GM23338 (cell line): ENCODE results near the gene NELFB.

ENCODE experiments used
- CREB1 ChIP-seq: fragments of 250-450 bp; sonication (Bioruptor Pico); IDR thresholded peaks from 2 replicates; pipeline ENCODE4 v1.5.0; 2020; ENCODE audit warnings: low read depth, mild to moderate bottlenecking, moderate library complexity
- CTCF ChIP-seq, 2 experiments: fragments of 200-600 bp in 1 of 2; sonication (generic) in 1 of 2; conservative IDR thresholded peaks; 2 replicates each; pipeline versions ENCODE4 v1.5.1 to v1.6.1; 2016 to 2017; ENCODE audit warnings: antibody characterized with exemption in 2 of 2, low read depth in 2 of 2, mild to moderate bottlenecking in 2 of 2, moderate library complexity in 1 of 2
- EZH2 ChIP-seq: fragments of 200-600 bp; sonication (generic); IDR thresholded peaks from one replicate; pipeline ENCODE4 v1.8.0; 2017; ENCODE audit warnings: antibody characterized with exemption, mild to moderate bottlenecking, low read depth; ENCODE audit not compliant: unreplicated experiment
- EZH2phosphoT487 ChIP-seq: fragments of 200-600 bp; sonication (generic); IDR thresholded peaks from one replicate; pipeline ENCODE4 v1.8.1; 2018; ENCODE audit warnings: antibody characterized with exemption; ENCODE audit not compliant: unreplicated experiment
- JUNB ChIP-seq: IDR thresholded peaks from one replicate; pipeline ENCODE4 v1.6.1; 2016; ENCODE audit warnings: antibody characterized with exemption; ENCODE audit not compliant: unreplicated experiment
- NANOG ChIP-seq: IDR thresholded peaks from 2 replicates; pipeline ENCODE4 v1.6.1; 2016; ENCODE audit warnings: antibody characterized with exemption, borderline replicate concordance
- POLR2AphosphoS5 ChIP-seq: IDR thresholded peaks from 2 replicates; pipeline ENCODE4 v1.6.1; 2016; ENCODE audit warnings: antibody characterized with exemption, low read depth
- REST ChIP-seq: IDR thresholded peaks from one replicate; pipeline ENCODE4 v1.6.1; 2018; ENCODE audit warnings: antibody characterized with exemption; ENCODE audit not compliant: unreplicated experiment
- STAT1 ChIP-seq: IDR thresholded peaks from one replicate; pipeline ENCODE4 v1.6.1; 2016; ENCODE audit warnings: antibody characterized with exemption; ENCODE audit not compliant: unreplicated experiment
- ZNF114 ChIP-seq: fragments of 250-450 bp; sonication (Bioruptor Pico); IDR thresholded peaks from 2 replicates; pipeline ENCODE4 v1.5.0; 2020; ENCODE audit warnings: mild to moderate bottlenecking, moderate library complexity
- ZNF462 ChIP-seq: fragments of 250-450 bp; sonication (Bioruptor Pico); IDR thresholded peaks from 2 replicates; pipeline ENCODE4 v1.5.0; 2020; ENCODE audit warnings: mild to moderate bottlenecking, moderate library complexity

GRCh38 chr9:137312852-137313325 lies 57.8 kb downstream of the NELFB start:
- TF ChIP-seq CTCF (conservative IDR thresholded peaks at IDR 0.05; ENCODE audit: low read depth in 2 of 2) (no peak), POLR2AphosphoS5 (no peak), EZH2 (no peak), REST (no peak), EZH2phosphoT487 (no peak), NANOG (no peak), CREB1 (CRISPR knock-in tag) (no peak), JUNB (no peak), ZNF114 (CRISPR knock-in tag) (no peak), STAT1 (no peak), ZNF462 (CRISPR knock-in tag) (no peak)
